Neural cell (in vitro differentiated cells): ENCODE results near the gene RTL9. TPM values are rescaled to one million over a fixed set of nuclear protein-coding genes. Genes with fewer than 3 reads are reported as not detected.
"Not testable (repeated sequence)": the region's sequence is repeated elsewhere in the genome, so short reads cannot be mapped to it uniquely, and the experiment has no call there.

Experiments used
- H2AFZ ChIP-seq: fragments of 200-600, 300-800 bp; sonication (generic), shearing (Covaris generic); 2 replicates; pipeline ENCODE4 v1.6.0; 2014; ENCODE audit warnings: low read depth, mild to moderate bottlenecking, antibody characterized with exemption, low read length, moderate library complexity
- H3F3A ChIP-seq: fragments of 200-600 bp; shearing (Covaris generic); 2 replicates; pipeline ENCODE4 v1.6.1; 2016; ENCODE audit warnings: mild to moderate bottlenecking, moderate library complexity, mixed read lengths, antibody characterized with exemption, low read length; ENCODE audit not compliant: insufficient read depth, poor library complexity, severe bottlenecking
- H3K27ac ChIP-seq: fragments of 200-600, 300-800 bp; sonication (generic), shearing (Covaris generic); 2 replicates; pipeline ENCODE4 v1.5.1; 2014; ENCODE audit warnings: mild to moderate bottlenecking, low read length, moderate library complexity
- H3K27me3 ChIP-seq: fragments of 300-800, 200-600 bp; sonication (generic), shearing (Covaris generic); 2 replicates; pipeline ENCODE4 v1.6.0; 2014; ENCODE audit warnings: mild to moderate bottlenecking, low read depth, low read length, moderate library complexity; ENCODE audit not compliant: insufficient read depth
- H3K36me3 ChIP-seq: fragments of 300-800, 200-600 bp; sonication (generic), shearing (Covaris generic); 2 replicates; pipeline ENCODE4 v1.5.1; 2014; ENCODE audit warnings: mild to moderate bottlenecking, antibody characterized with exemption, low read length, moderate library complexity; ENCODE audit not compliant: insufficient read depth
- H3K4me2 ChIP-seq: fragments of 300-800, 200-600 bp; sonication (generic), shearing (Covaris generic); 2 replicates; pipeline ENCODE4 v1.6.0; 2014; ENCODE audit warnings: mild to moderate bottlenecking, low read length
- H3K4me3 ChIP-seq: fragments of 300-800, 200-600 bp; sonication (generic), shearing (Covaris generic); 2 replicates; pipeline ENCODE4 v1.5.1; 2014; ENCODE audit warnings: mild to moderate bottlenecking, low read length, moderate library complexity
- H3K79me2 ChIP-seq: fragments of 200-600 bp; shearing (Covaris generic); replicated peaks from 2 replicates; pipeline ENCODE4 v1.6.0; 2014; ENCODE audit warnings: mild to moderate bottlenecking, low read length, moderate library complexity; ENCODE audit not compliant: insufficient read depth
- H3K9ac ChIP-seq: fragments of 300-800, 200-600 bp; sonication (generic), shearing (Covaris generic); 2 replicates; pipeline ENCODE4 v1.6.1; 2016; ENCODE audit warnings: mild to moderate bottlenecking, low read length, mixed read lengths
- H3K9me2 ChIP-seq: fragments of 200-600 bp; shearing (Covaris generic); 2 replicates; pipeline ENCODE4 v1.6.1; 2016; ENCODE audit warnings: mild to moderate bottlenecking, low read length, mixed read lengths; ENCODE audit not compliant: insufficient read depth
- H3K9me3 ChIP-seq: fragments of 200-600, 300-800 bp; sonication (generic), shearing (Covaris generic); 2 replicates; pipeline ENCODE4 v1.6.1; 2016; ENCODE audit warnings: mild to moderate bottlenecking, mixed run types, low read length, moderate library complexity, mixed read lengths
- H4K20me1 ChIP-seq: fragments of 200-600 bp; shearing (Covaris generic); 2 replicates; pipeline ENCODE4 v1.6.1; 2016; ENCODE audit warnings: mild to moderate bottlenecking, mixed run types; ENCODE audit not compliant: insufficient read depth
- EP300 ChIP-seq: fragments of 450-650 bp; conservative IDR thresholded peaks from 2 replicates; pipeline ENCODE4 v1.6.1; 2014; ENCODE audit warnings: antibody characterized with exemption, mild to moderate bottlenecking, moderate library complexity; ENCODE audit not compliant: poor library complexity, severe bottlenecking
- EZH2 ChIP-seq: fragments of 200-600, 300-800 bp; shearing (Covaris generic), sonication (generic); IDR thresholded peaks from 2 replicates; pipeline ENCODE4 v1.6.1; 2014; ENCODE audit warnings: antibody characterized with exemption, low read length, borderline replicate concordance, mild to moderate bottlenecking; ENCODE audit not compliant: insufficient read depth, poor library complexity, severe bottlenecking
- MXI1 ChIP-seq: fragments of 450-650 bp; conservative IDR thresholded peaks from 2 replicates; pipeline ENCODE4 v1.6.1; 2014; ENCODE audit warnings: antibody characterized with exemption, mild to moderate bottlenecking; ENCODE audit not compliant: poor library complexity, severe bottlenecking
- POLR2AphosphoS5 ChIP-seq: IDR thresholded peaks from 2 replicates; pipeline ENCODE4 v1.6.1; 2012
- RAD21 ChIP-seq: fragments of 450-650 bp; conservative IDR thresholded peaks from 2 replicates; pipeline ENCODE4 v1.6.1; 2014; ENCODE audit warnings: antibody characterized with exemption, mild to moderate bottlenecking, moderate library complexity
- SMC3 ChIP-seq: fragments of 450-650 bp; conservative IDR thresholded peaks from 2 replicates; pipeline ENCODE4 v1.6.1; 2014; ENCODE audit warnings: antibody characterized with exemption, mild to moderate bottlenecking, moderate library complexity; ENCODE audit not compliant: poor library complexity
- TAF1 ChIP-seq: IDR thresholded peaks from 2 replicates; pipeline ENCODE4 v1.6.1; 2012; ENCODE audit warnings: low read depth
- polyA plus RNA-seq: library from polyadenylated mRNA; depleted of rRNA; stranded (reverse); fragments of >200 nt; gene quantifications from 2 replicates; pipeline ENCODE4 v1.2.3, GENCODE V29; 2014
- TF ChIP-seq, protein P1 (sequence below): IDR thresholded peaks from 2 replicates; pipeline ENCODE4 v1.6.1; 2012; ENCODE audit warnings: borderline replicate concordance
- TF ChIP-seq, protein P2 (sequence below): fragments of 450-650 bp; IDR thresholded peaks from 2 replicates; pipeline ENCODE4 v1.5.1; 2014; ENCODE audit warnings: antibody characterized with exemption, mild to moderate bottlenecking, moderate library complexity; ENCODE audit not compliant: poor library complexity, severe bottlenecking

Gene RTL9
- polyA plus RNA-seq, 1 donor from 2014 or later = 0.58 TPM

DNA sequence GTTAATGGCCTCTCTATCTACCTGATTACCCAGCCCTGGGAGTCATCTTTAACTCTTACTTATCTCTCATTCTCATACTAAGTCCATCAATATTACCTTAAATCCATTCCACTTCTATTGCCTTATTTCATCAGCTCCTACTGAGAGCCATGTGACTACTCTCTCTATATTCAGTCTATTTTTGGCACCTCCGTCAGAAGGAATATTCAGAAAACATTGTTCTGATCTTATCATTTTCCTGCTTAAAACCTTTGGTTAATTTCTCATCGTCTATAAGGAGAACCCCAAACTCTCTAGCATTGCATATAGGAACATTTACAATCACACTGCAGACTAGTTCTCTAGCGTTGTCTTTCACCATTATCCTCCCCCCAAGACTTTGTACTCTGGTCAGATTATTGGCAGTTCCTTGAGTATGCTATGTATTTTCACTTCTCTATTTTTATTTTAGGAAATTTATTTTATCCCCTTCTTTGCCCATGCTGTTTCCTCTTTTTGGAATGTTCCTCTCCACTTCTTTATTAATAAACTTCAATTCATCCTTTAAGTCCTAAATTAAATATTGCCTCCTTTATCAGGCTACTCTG is 27.1 kb upstream of the RTL9 start:
- no peaks in the 10 kb centered on the region for H3K79me2 ChIP-seq
- H2AFZ ChIP-seq = no peak overlapping the region
- no peaks in the 10 kb centered on the region for H3K9me3 ChIP-seq
- H3K4me3 ChIP-seq = no peak overlapping the region
- H3K9me2 ChIP-seq = no peaks in the 10 kb centered on the region
- no peak overlapping the region for H3K27ac ChIP-seq
- no peak overlapping the region for H3K9ac ChIP-seq
- no peaks in the 10 kb centered on the region for H3K27me3 ChIP-seq
- TF ChIP-seq, protein P1, sequence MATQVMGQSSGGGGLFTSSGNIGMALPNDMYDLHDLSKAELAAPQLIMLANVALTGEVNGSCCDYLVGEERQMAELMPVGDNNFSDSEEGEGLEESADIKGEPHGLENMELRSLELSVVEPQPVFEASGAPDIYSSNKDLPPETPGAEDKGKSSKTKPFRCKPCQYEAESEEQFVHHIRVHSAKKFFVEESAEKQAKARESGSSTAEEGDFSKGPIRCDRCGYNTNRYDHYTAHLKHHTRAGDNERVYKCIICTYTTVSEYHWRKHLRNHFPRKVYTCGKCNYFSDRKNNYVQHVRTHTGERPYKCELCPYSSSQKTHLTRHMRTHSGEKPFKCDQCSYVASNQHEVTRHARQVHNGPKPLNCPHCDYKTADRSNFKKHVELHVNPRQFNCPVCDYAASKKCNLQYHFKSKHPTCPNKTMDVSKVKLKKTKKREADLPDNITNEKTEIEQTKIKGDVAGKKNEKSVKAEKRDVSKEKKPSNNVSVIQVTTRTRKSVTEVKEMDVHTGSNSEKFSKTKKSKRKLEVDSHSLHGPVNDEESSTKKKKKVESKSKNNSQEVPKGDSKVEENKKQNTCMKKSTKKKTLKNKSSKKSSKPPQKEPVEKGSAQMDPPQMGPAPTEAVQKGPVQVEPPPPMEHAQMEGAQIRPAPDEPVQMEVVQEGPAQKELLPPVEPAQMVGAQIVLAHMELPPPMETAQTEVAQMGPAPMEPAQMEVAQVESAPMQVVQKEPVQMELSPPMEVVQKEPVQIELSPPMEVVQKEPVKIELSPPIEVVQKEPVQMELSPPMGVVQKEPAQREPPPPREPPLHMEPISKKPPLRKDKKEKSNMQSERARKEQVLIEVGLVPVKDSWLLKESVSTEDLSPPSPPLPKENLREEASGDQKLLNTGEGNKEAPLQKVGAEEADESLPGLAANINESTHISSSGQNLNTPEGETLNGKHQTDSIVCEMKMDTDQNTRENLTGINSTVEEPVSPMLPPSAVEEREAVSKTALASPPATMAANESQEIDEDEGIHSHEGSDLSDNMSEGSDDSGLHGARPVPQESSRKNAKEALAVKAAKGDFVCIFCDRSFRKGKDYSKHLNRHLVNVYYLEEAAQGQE = no peak
- no peak for TF ChIP-seq EZH2
- no peak for TF ChIP-seq TAF1
- no peak for TF ChIP-seq SMC3
- no peak for TF ChIP-seq POLR2AphosphoS5
- TF ChIP-seq, protein P2, sequence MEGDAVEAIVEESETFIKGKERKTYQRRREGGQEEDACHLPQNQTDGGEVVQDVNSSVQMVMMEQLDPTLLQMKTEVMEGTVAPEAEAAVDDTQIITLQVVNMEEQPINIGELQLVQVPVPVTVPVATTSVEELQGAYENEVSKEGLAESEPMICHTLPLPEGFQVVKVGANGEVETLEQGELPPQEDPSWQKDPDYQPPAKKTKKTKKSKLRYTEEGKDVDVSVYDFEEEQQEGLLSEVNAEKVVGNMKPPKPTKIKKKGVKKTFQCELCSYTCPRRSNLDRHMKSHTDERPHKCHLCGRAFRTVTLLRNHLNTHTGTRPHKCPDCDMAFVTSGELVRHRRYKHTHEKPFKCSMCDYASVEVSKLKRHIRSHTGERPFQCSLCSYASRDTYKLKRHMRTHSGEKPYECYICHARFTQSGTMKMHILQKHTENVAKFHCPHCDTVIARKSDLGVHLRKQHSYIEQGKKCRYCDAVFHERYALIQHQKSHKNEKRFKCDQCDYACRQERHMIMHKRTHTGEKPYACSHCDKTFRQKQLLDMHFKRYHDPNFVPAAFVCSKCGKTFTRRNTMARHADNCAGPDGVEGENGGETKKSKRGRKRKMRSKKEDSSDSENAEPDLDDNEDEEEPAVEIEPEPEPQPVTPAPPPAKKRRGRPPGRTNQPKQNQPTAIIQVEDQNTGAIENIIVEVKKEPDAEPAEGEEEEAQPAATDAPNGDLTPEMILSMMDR = no peak
- TF ChIP-seq RAD21 = no peak
- TF ChIP-seq MXI1 = no peak
- no peak for TF ChIP-seq EP300
- H3F3A ChIP-seq = no peaks in the 10 kb centered on the region
- H3K4me2 ChIP-seq = no peak overlapping the region
- no peaks in the 10 kb centered on the region for H4K20me1 ChIP-seq
- H3K36me3 ChIP-seq = no peaks in the 10 kb centered on the region

DNA sequence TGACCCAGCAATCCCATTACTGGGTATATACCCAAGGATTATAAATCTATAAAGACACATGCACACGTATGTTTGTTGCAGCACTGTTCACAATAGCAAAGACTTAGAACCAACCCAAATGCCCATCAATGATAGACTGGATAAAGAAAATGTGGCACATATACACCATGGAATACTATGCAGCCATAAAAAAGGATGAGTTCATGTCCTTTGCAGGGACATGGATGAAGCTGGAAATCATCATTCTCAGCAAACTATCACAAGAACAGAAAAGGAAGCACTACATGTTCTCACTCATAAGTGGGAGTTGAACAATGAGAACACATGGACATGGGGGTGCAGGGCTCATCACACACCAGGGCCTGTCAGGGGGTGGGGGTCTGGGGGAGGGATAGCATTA is 25.2 kb upstream of the RTL9 start:
- not testable (repeated sequence) for H3K9ac ChIP-seq, H3K9me3 ChIP-seq, H3F3A ChIP-seq, H3K4me2 ChIP-seq, H3K27ac ChIP-seq, H3K9me2 ChIP-seq, H4K20me1 ChIP-seq, H2AFZ ChIP-seq, H3K36me3 ChIP-seq, H3K27me3 ChIP-seq, H3K79me2 ChIP-seq, H3K4me3 ChIP-seq

DNA sequence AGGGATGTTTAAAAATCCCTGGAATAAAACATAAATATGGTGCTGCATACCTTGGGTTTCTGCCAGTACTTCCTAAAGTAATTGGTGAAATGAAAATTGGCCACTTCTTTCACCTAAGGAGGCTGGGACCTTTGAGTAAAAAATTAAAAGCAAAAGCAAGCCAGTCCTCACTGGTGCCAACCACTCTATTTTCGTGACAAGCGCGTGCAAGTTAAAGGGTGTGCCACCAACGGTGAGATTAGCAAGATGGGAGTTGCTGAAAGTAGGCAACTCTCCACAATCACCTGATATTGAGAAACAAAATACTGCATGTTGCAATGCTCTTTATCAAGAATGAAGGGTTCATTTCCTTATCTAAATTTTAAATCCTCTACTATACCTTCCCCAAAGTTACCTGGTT is 19.7 kb upstream of the RTL9 start:
- H3F3A ChIP-seq = no peaks in the 10 kb centered on the region
- H3K9me3 ChIP-seq = no peaks in the 10 kb centered on the region
- H4K20me1 ChIP-seq = no peaks in the 10 kb centered on the region
- no peaks in the 10 kb centered on the region for H3K36me3 ChIP-seq
- H3K79me2 ChIP-seq = no peaks in the 10 kb centered on the region
- H3K9me2 ChIP-seq = no peaks in the 10 kb centered on the region
- no peak overlapping the region for H3K9ac ChIP-seq
- no peak overlapping the region for H3K4me2 ChIP-seq
- no peak overlapping the region for H2AFZ ChIP-seq
- H3K27ac ChIP-seq = no peak overlapping the region
- TF ChIP-seq, protein P1 = no peak
- no peak for TF ChIP-seq MXI1
- no peaks in the 10 kb centered on the region for H3K27me3 ChIP-seq
- no peak overlapping the region for H3K4me3 ChIP-seq
